AG04449 (cell line): ENCODE measurements around the gene MATCAP1.

Experiments
- CTCF ChIA-PET: fragments of 350-600 bp; formaldehyde crosslinking; extraction: SDS; loops from one replicate; lab custom pipeline; 2021; ENCODE audit warnings: antibody characterized with exemption; lab: Yijun Ruan, JAX
- POLR2A ChIA-PET: fragments of 400-600, 350-600 bp; formaldehyde crosslinking; extraction: SDS; loops from one replicate; lab custom pipeline; 2020; ENCODE audit warnings: antibody characterized with exemption, inconsistent platforms; lab: Yijun Ruan, JAX
- DNase-seq: peaks from one replicate; pipeline ENCODE4 v3.0.0-alpha.2; 2010; ENCODE audit warnings: low read depth, low spot score
- H3K4me3 ChIP-seq: 2 replicates; pipeline ENCODE4 v1.5.1; 2011; ENCODE audit warnings: low read depth, mild to moderate bottlenecking, control low read depth, low read length
- CTCF ChIP-seq: IDR thresholded peaks from one replicate; pipeline ENCODE4 v1.5.1; 2011; ENCODE audit warnings: mild to moderate bottlenecking, moderate library complexity, low read length, control low read depth, inconsistent platforms; ENCODE audit not compliant: insufficient read depth; ENCODE audit errors: missing control alignments

The MATCAP1 gene

DNA sequence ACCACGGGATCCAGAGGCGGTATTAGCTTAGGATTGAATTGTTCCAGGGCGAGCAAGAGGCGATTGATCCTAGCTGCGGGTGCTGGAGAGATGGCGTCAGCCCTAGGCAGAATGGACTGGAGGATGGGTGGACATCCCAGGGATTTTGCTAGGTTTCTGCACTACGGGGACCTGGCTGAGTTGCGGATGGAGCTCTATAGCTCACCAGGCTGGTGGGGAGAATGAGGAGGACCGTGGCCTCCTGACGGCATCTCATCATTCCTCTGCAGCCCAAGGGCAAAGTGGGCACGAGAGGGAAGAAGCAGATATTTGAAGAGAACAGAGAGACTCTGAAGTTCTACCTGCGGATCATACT is 43.8 kb upstream of the MATCAP1 start:
- no peak for TF ChIP-seq CTCF
- ChIA-PET POLR2A (interaction anchor here (1.1 to 4.3 kb wide), 7 partner anchors 9 to 23 kb away, joined by 3 to 20 read pairs (median 9); partner anchors contain the start of genes FHOD1 and SLC9A5), CTCF (interaction anchor here (1.0 to 2.4 kb wide), 11 partner anchors 11 to 235 kb away, joined by 3 to 8 read pairs (median 4); partner anchors contain the start of genes FHOD1, SLC9A5 and ZDHHC1)
- DNase-seq = no peak
- peak overlapping the region; percentile 98 for H3K4me3 ChIP-seq

GRCh38 chr16:67226804-67227566 is 43.2 kb upstream of the MATCAP1 start, which contains the start of gene TMEM208:
TSS of gene TMEM208 (plus strand) at chr16:67227130. CDS start at chr16:67227219, 89 bp downstream.
- H3K4me3 ChIP-seq = peak within 1 kb of the TSS; percentile 98
- ChIA-PET POLR2A (interaction anchor here (0.6 to 4.3 kb wide), 13 partner anchors 8 to 109 kb away, joined by 3 to 20 read pairs (median 3); partner anchors contain the start of genes FHOD1 and SLC9A5), CTCF (interaction anchor here (0.9 to 2.4 kb wide), 16 partner anchors 9 to 249 kb away, joined by 3 to 8 read pairs (median 3); partner anchors contain the start of genes FHOD1, SLC9A5 and ZDHHC1)
- peak; percentile 84 for DNase-seq
- TF ChIP-seq CTCF = peak; percentile 38

DNA sequence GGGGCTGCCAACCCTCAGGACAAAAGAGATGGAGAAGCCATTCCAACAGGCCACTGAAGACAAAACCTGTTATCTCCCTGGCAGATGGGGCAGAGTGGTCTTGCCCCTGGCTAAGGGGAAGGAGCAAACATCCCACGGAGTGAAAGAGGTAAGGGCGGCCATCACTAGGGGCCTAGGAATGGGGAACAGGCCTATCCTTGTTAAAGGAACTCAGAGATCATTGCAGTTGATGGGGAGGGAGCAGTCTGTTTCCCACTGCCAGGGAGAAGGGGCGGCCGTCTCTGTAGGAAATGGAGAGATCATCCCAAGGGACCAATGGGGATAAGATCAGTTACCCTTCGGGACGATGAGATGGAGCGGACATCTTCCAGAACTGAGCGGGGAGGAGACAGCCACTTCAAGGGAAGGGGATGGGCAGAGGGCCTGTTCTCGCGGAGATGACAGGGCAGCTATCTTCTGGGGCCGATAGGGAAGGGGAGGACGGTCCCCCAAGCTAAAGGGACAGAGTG is 42.6 kb upstream of the MATCAP1 start:
- no peak for TF ChIP-seq CTCF
- POLR2A ChIA-PET = interaction anchor here (0.6 to 4.3 kb wide), 11 partner anchors 8 to 108 kb away, joined by 3 to 20 read pairs (median 6); partner anchors contain the start of genes FHOD1 and SLC9A5
- CTCF ChIA-PET = interaction anchor here (0.9 to 2.4 kb wide), 11 partner anchors 9 to 248 kb away, joined by 3 to 8 read pairs (median 3); partner anchors contain the start of genes FHOD1 and SLC9A5
- H3K4me3 ChIP-seq = peak overlapping the region; percentile 98
- no peak for DNase-seq

DNA sequence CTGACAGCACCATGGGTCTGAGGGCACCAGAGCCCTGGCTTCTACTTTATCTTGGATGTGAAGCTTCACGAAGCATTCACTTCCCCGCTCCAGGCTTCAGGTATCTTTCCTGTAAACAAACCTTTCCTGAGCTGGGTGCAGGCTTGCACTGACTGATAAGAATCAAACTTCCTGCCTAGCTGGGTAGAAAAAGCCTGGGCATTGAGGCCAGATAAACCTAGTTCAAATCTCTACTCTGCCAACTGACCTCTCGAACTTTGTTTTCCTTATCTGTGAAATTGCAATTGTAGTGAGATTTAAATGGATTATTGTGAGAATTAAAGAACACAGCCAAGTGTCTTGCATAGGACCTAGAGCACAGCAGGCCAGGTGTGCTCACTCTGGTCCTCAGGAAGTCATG is 40.2 kb upstream of the MATCAP1 start:
- no peak for TF ChIP-seq CTCF
- POLR2A ChIA-PET = interaction anchor here (0.6 to 1.3 kb wide), 3 partner anchors 14 to 22 kb away, joined by 3 to 4 read pairs (median 3); no protein-coding TSS in a partner anchor
- no peak overlapping the region for H3K4me3 ChIP-seq
- DNase-seq = no peak
- CTCF ChIA-PET = interaction anchor here (1.0 to 1.5 kb wide), 4 partner anchors 11 to 36 kb away, joined by 3 to 5 read pairs (median 3); partner anchors contain the start of gene ELMO3

GRCh38 chr16:67216612-67217490 is 33.1 kb upstream of the MATCAP1 start:
- ChIA-PET CTCF (no interaction called here), POLR2A (interaction anchor here (0.9 kb wide), 1 partner anchor 9 kb away, joined by 3 read pairs; no protein-coding TSS in a partner anchor)
- TF ChIP-seq CTCF = no peak
- H3K4me3 ChIP-seq = no peak overlapping the region
- DNase-seq = no peak
